AG09319 (cell line): Measurements from ENCODE around the gene KLK15.
"Not testable (repeated sequence)": the region's sequence is repeated elsewhere in the genome, so short reads cannot be mapped to it uniquely, and the experiment has no call there.

Source experiments
- DNase-seq: peaks from one replicate; pipeline ENCODE4 v3.0.0-alpha.2; 2010; ENCODE audit warnings: low read depth; ENCODE audit errors: extremely low read depth
- TF ChIP-seq, protein P1 (sequence below): IDR thresholded peaks from 2 replicates; pipeline ENCODE4 v1.5.1; 2011; ENCODE audit warnings: low read depth, mild to moderate bottlenecking, inconsistent platforms, low read length, moderate library complexity

Gene KLK15

DNA sequence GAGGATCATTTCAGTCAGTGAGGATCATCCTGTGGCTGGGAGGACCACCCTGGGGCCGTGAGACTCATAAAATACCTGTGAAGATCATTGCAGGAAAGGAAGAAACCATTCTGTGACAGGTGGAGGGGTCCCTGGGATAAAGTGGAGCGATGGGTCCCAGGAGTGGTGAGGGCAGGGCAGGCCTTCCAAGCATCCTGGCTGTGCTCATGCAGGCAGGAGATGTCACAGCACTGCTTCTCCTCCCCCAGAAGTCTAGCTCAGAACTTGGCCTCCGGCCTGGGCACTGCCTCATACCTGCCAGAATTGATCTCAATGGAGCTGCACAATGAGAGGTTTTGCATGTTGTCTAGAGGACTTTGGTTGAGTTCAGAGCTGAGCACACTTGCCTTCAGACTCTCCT lies 20.9 kb downstream of the KLK15 start:
- DNase-seq = no peak

DNA sequence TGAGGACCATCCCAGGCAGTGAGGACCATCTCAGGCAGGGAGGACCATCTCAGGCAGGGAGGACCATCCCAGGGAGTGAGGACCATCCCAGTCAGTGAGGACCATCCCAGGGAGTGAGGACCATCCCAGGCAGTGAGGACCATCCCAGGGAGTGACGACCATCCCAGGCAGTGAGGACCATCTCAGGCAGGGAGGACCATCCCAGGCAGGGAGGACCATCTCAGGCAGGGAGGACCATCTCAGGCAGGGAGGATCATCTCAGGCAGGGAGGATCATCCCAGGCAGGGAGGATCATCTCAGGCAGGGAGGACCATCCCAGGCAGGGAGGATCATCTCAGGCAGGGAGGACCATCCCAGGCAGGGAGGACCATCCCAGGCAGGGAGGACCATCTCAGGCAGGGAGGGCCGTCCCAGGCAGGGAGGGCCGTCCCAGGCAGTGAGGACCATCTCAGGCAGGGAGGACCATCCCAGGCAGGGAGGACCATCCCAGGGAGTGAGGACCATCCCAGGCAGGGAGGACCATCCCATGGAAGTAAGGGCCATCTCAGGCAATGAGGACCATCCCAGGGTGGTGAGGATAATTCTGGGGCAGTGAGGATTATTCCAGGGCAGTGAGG lies 21.6 kb downstream of the KLK15 start:
- DNase-seq = not testable (repeated sequence)

More for the DNA sequence above, 20.9 kb downstream of the KLK15 start:
- TF ChIP-seq, protein P1, sequence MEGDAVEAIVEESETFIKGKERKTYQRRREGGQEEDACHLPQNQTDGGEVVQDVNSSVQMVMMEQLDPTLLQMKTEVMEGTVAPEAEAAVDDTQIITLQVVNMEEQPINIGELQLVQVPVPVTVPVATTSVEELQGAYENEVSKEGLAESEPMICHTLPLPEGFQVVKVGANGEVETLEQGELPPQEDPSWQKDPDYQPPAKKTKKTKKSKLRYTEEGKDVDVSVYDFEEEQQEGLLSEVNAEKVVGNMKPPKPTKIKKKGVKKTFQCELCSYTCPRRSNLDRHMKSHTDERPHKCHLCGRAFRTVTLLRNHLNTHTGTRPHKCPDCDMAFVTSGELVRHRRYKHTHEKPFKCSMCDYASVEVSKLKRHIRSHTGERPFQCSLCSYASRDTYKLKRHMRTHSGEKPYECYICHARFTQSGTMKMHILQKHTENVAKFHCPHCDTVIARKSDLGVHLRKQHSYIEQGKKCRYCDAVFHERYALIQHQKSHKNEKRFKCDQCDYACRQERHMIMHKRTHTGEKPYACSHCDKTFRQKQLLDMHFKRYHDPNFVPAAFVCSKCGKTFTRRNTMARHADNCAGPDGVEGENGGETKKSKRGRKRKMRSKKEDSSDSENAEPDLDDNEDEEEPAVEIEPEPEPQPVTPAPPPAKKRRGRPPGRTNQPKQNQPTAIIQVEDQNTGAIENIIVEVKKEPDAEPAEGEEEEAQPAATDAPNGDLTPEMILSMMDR = no peak

DNA sequence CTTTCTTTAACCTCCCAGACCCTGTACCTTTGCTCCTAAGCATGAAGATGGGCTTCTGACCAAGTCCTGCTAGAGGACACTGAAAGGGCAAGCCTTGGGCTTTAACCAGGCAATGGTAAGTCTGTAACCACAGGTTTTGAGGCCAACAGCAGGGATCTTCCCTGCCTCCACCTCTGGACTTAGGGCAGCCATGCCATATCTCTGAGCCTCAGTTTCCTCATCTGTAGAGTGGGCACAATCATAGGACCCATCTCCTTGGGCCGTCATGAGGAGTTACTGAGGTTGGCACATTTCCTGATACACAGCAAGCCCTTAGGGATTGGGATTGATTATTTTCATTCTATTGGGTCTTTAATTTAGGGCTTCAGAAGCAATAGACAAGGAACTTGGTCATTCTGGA lies 24.5 kb downstream of the KLK15 start:
- TF ChIP-seq, protein P1 = no peak
- no peak for DNase-seq

DNA sequence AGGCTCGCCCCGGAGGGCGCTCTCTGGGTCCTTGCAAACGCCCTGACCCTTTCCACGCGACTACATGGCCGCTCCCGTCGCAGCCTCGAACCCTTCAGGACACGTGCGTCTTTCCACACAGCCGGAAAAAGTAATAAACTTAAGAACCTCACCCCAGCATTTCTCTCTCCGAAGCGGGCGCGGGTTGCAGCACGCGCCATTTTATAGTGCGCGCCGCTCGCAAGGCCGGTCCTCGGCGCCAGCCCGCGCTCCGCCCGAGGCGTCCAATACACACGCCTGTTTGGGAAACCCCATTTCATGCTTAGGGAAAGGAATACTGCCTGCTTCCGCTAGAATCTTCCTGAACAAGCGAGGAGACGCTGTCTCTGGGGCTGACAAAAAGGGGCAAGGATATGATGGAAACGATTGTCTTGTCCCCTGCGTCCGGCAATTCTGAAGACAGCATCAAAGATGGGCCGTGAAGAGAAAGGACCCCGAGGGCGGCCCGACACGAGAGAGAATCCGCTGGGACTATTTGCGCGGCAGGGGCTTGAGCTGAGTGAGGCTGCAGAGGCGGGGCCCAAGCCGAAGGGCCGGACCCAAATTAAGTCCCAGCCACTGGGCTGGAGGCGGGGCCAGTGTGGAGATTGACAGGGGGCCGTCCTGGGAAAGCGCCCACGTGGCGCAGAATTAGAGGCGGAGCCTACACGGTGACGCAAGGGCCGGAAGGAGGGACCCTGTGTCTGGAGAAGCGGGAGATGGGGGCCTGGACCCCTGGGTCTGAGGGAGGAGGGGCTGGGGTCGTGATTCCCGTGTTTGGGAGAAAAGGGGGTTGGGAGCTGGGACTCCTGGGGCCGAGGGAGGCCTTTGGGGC lies 28.7 kb downstream of the KLK15 start:
- peak; percentile 98 for DNase-seq
- TF ChIP-seq, protein P1 = no peak

DNA sequence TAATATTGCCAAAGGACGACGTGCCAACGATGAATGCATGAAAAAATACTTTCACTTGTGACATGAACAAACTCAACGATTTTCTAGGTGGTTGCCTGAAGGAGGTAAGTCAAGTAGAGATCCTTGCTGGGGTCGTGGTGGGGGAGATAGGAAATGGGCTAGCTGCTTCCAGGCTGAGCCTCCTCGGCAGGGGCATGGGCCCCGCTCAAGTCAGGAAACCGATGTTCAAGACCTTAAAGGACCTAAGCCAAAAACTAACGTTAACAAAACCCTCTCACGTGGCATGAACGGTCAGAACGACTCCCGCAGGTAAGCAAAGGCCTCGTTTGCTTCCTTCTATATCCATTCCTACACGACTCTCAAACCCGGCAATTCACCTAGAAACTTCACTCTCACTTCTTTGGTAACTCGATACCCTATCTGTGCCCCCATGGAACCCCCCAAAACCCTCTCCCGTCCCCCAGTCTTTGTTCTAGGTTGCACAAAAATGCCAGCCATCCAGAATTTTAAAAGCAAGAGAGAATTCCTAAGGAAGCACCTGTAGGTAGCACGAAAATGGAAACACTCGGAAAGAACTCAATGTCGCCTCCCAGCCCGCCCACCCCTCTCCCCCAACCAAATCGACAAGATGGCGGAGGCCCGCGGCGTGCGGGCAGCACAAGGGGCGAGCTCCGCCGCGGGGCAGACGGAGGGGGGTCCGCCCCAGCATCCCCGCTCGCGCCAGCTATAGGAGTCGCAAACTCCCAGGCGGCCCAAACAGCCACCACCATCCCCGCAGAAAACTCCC lies 29.5 kb downstream of the KLK15 start:
- no peak for DNase-seq
- TF ChIP-seq, protein P1 = no peak

DNA sequence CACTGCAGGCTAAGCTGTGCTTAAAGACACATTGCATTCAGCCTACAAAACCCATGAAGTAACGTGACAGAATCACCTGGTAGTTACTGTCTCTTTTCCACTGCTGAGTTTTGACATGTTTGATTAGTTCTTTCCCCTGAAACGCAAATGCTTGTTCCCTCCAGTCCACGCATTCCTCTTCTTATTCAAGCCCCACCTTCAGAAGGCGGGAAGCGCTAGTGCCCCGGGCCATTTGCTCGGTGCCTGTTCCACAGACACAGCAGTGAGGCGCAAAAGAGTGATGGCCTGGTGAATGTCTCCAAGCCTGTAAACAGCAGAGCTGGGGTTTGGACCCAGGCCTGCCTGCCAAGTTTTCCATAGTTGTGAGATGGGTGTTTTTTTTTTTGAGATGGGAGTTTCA lies 32.3 kb downstream of the KLK15 start:
- no peak for DNase-seq
- TF ChIP-seq, protein P1 = no peak

DNA sequence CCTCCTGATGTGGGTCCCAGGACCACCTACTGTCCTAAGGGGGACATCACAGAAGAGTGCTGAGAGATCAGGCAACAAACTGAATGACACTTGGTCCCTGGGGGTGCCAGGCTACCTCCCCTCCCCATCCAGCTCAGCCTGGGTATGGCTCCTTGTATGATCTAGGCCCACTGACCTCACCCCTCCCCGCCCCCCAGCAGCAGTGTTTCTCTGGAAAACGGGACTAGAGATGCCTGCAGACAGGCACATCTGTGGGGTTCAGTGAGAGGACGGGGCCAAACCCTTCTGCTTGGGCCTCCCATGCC lies 33.9 kb downstream of the KLK15 start:
- TF ChIP-seq, protein P1 = no peak
- no peak for DNase-seq
